Urinary bladder (tissue), 4 donors: ENCODE results near the gene GBA3. TPM values are rescaled to one million over a fixed set of nuclear protein-coding genes. Genes with fewer than 3 reads are reported as not detected.

ENCODE experiments used
- DNase-seq: peaks from one replicate; pipeline ENCODE4 v3.0.0-alpha.2; 2015; ENCODE audit errors: extremely low spot score
- H3K27ac ChIP-seq: one replicate; pipeline ENCODE4 v1.5.1; 2013; ENCODE audit warnings: low read depth, mild to moderate bottlenecking, moderate library complexity
- H3K36me3 ChIP-seq: one replicate; pipeline ENCODE4 v1.6.1; 2013; ENCODE audit warnings: mild to moderate bottlenecking, moderate library complexity; ENCODE audit not compliant: insufficient read depth
- H3K4me1 ChIP-seq: one replicate; pipeline ENCODE4 v1.6.1; 2013; ENCODE audit warnings: mild to moderate bottlenecking, moderate library complexity; ENCODE audit not compliant: insufficient read depth
- H3K4me3 ChIP-seq: one replicate; pipeline ENCODE4 v1.5.1; 2013; ENCODE audit warnings: low read depth, low read length
- WGBS: extraction: QIAGEN DNeasy Blood & Tissue Kit; methylation state at CpG from one replicate; pipeline ENCODE4 v1.1.7; 2013; 5-methylcytosine and 5-hydroxymethylcytosine counted together
- polyA plus RNA-seq: library from polyadenylated mRNA; stranded (reverse); fragments of 200-250 nt; gene quantifications from one replicate; pipeline ENCODE4 v1.2.3, GENCODE V29; 2013
- total RNA-seq: library from RNA; depleted of rRNA; stranded (reverse); fragments of >200 nt; gene quantifications from one replicate; pipeline ENCODE4 v1.2.3, GENCODE V29; 2014
- donor health status: healthy with polysubstance abuse.
- donor health status: healthy.

The GBA3 gene
- total and polyA plus RNA-seq, 2 donors, result 0.04 TPM; not detected in 1

DNA sequence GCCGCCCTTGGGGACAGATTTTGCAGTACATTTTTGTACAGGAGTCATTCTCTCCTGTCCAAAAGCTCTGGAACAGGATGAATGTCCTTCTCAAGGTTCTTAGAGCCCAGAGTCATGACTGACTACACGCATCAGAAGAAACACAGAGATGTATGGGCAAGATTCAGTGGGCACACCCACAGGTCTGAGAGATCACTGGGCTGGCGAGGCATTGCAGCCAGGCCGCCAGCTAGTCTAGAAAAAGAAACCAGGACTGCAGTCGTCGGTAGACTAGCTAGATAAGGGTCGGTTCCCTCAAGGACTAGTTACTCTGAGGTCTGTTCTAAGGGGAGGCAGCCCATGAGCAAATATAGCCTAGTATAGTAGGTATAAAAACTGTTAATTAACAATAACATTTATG lies 19.8 kb downstream of the GBA3 start:
- Histone ChIP-seq H3K4me1 (no peaks in the 10 kb centered on the region), H3K36me3 (no peaks in the 10 kb centered on the region), H3K27ac (no peak overlapping the region), H3K4me3 (no peak overlapping the region)
- DNase-seq, result no peak
- WGBS, result 86% methylated on average over 7 of the region's 7 CpGs

DNA sequence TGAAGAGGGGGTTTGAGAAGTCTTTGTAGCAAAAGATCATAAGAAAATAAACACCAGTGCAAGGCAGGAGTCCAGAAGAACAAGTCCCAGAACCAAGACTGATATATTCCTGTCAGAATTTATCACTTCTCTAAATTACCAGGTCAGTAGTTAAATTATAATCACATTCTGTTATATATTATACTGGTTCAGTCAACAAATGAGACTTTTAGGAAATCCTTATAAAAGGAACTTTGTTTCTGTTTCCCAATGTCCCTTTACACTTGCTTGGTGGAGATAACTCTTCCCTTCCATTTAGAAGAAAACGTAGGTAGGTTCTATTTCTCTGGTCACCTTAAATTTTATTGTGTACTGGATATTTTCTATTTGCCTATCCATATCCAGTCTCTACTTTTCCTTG lies 21.1 kb downstream of the GBA3 start:
- Histone ChIP-seq H3K4me3 (no peak overlapping the region), H3K4me1 (no peaks in the 10 kb centered on the region), H3K36me3 (no peaks in the 10 kb centered on the region), H3K27ac (no peak overlapping the region)
- no peak for DNase-seq
- WGBS, result 75% methylated on average over 1 of the region's 1 CpG

DNA sequence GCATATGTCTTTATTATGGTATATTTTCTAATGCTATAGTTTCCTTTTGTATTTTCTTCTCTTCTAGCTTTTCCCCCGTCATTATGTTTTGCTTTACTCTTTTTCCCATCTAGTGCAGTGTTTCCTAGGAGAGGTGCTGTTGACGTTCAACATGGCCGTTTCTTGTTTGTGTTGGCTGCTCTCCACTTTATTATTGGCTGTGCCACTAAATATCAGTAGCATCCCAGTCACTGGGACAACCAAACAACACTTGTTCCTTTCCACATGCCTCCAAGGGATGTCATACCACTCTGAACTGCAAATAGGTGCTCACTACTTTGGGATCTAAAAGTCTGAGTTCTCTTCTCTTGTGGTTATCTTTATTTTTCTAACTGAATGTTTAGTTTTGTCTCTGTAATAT lies 26.5 kb downstream of the GBA3 start:
- Histone ChIP-seq H3K4me3 (no peak overlapping the region), H3K36me3 (no peaks in the 10 kb centered on the region), H3K27ac (no peak overlapping the region), H3K4me1 (no peaks in the 10 kb centered on the region)
- no peak for DNase-seq
- whole genome bisulfite sequencing, result 68% methylated on average over 3 of the region's 3 CpGs

DNA sequence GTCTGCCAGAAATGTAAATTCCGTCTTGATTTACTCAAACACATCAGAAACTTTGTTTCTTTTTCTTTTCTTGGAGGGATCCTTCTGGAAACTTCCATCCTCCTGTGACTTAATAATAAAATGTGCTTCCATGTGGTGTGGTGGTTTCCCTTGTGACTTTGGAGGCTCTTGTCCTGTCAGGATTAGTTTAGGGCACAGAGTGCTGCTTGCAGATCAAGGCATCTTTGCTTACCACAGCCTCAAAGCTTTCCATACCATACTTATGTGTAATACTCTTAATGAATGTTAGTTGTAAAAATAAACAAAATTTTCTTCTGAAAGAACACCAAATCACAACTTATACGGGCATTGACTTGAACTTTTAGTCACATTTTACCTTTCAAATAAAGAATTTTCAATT lies 27.4 kb downstream of the GBA3 start:
- Histone ChIP-seq H3K27ac (no peak overlapping the region), H3K4me3 (no peak overlapping the region), H3K4me1 (no peaks in the 10 kb centered on the region), H3K36me3 (no peaks in the 10 kb centered on the region)
- 67% methylated on average over 2 of the region's 2 CpGs for WGBS
- no peak for DNase-seq

DNA sequence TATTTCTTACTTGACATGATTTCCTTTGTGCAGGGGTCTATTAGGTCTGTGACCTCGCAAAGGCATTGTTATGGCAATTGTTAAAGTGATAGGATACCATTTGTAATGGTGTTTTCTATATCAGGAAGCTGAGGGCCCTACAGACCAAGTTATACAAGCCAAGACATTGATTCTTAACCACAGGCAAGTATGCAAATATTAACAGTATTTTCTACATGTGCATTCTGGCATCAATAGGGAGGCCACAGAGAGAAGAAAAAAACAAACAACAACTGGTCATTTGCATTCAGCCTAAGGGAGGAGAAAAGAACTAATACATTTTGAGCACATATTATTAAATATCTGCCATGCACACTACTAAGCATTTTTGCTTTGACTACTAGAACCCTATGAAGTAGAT lies 28.5 kb downstream of the GBA3 start:
- DNase-seq, result no peak

DNA sequence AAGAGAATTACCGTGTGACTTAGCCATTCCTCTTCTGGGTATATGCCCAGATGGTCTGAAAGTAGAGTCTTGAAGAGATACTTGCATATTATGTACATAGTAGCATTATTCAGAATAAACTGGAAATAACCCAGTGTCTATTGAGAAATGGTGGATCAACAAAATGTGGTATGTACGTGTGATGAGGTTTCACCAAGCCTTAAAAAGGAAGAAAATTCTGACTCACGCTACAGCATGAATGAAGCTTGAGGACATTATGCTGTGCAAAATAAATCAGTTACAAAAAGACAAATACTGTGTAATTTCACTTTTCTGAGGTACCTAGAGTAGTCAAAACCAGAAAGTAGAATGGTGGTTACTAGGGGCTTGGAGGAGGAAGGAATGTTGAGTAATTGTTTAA lies 37.3 kb downstream of the GBA3 start:
- DNase-seq, result no peak
- 90% methylated on average over 3 of the region's 3 CpGs for WGBS
- H3K4me3 ChIP-seq, result no peak overlapping the region
- no peak overlapping the region for H3K27ac ChIP-seq
- no peaks in the 10 kb centered on the region for H3K4me1 ChIP-seq
- H3K36me3 ChIP-seq, result no peaks in the 10 kb centered on the region

More for the DNA sequence above, 28.5 kb downstream of the GBA3 start:
- H3K4me1 ChIP-seq, result no peaks in the 10 kb centered on the region
- H3K4me3 ChIP-seq, result no peak overlapping the region
- H3K27ac ChIP-seq, result no peak overlapping the region
- H3K36me3 ChIP-seq, result no peaks in the 10 kb centered on the region
- 60% methylated on average over 1 of the region's 1 CpG for WGBS

DNA sequence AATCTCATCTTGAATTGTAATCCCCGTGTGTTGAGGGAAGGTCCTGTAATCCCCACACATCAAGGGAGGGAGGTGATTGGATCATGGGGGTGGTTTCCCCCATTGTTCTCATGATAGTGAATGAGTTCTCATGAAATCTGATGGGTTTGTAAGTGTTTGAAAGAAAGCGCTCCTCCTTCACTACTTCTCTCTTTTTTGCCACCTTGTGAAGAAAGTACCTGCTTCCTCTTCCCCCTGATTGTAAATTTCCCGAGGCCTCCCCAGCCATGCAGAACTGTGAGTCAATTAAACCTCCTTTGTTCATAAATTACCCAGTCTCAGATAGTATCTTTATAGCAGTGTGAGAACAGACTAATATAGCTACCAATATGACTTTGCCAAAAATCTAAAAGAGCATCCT lies 41.1 kb downstream of the GBA3 start:
- no peaks in the 10 kb centered on the region for H3K4me1 ChIP-seq
- no peaks in the 10 kb centered on the region for H3K36me3 ChIP-seq
- WGBS, result 65% methylated on average over 3 of the region's 3 CpGs
- no peak for DNase-seq
- no peak overlapping the region for H3K27ac ChIP-seq
- no peak overlapping the region for H3K4me3 ChIP-seq

DNA sequence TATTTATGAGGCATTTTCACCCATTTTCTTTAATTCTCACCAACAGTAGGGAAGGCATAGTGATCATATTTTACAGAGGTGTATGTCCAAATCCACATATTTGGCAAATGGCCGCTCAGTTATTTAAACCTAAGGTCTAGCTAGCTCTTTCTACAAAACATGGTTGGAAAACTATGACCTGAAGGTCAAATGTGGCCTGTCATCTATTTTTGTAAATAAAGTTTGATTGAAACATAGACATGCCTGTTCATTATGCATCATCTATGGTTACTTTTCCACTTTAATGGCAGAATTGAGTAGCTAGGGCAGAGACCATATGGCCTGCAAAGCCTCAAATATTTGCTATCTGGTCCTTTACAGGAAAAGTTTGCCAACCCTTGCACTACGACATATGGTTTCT lies 44.2 kb downstream of the GBA3 start:
- H3K4me3 ChIP-seq, result no peak overlapping the region
- H3K4me1 ChIP-seq, result no peaks in the 10 kb centered on the region
- WGBS, result 88% methylated on average over 2 of the region's 2 CpGs

DNA sequence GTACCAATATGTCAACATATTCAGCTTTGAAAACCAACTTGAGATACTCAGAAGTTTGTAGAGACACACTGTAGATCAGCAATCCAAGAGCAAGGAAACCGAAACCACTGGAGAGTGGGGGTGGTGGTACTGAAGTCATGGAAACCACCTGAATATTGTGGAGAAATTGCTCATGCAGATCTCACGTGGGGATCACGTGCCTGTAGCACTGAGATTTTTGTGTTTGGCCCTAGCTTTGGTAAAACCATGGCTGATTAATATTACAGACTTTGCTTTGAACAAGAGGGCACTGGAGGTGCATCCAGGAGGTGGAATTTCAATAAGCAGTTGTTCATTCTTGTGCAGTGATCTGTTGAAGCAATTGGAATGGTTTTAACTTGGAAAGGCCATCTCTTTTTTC lies 47.2 kb downstream of the GBA3 start:
- H3K36me3 ChIP-seq, result no peaks in the 10 kb centered on the region
- no peak for DNase-seq
- H3K27ac ChIP-seq, result no peak overlapping the region
- H3K4me3 ChIP-seq, result no peak overlapping the region
- no peaks in the 10 kb centered on the region for H3K4me1 ChIP-seq
- 59% methylated on average over 3 of the region's 3 CpGs for WGBS

More for the DNA sequence above, 44.2 kb downstream of the GBA3 start:
- no peak for DNase-seq
- H3K27ac ChIP-seq, result no peak overlapping the region
- H3K36me3 ChIP-seq, result no peaks in the 10 kb centered on the region

DNA sequence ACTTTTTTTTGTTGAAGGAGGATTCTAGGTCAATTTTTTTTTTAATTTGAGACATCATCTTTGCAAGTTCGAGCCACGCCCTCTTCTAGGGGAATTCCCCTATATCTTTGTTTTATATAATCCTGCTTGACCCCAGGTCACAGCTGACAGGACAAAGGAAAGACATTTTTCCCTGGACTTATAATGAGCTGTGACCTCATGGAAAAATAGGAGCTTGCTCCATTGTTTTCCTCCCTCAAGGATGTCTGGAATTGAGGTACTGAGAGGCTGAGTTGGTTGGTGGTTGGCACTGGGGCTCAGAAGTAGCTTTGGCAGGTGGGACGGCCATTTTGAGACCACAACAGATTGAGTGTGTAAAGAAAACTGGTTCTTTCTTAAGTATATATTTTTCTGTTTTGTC lies 49.0 kb downstream of the GBA3 start:
- no peaks in the 10 kb centered on the region for H3K4me1 ChIP-seq
- H3K4me3 ChIP-seq, result no peak overlapping the region
- H3K36me3 ChIP-seq, result no peaks in the 10 kb centered on the region
- no peak overlapping the region for H3K27ac ChIP-seq
- WGBS, result 84% methylated on average over 3 of the region's 3 CpGs
- DNase-seq, result no peak

DNA sequence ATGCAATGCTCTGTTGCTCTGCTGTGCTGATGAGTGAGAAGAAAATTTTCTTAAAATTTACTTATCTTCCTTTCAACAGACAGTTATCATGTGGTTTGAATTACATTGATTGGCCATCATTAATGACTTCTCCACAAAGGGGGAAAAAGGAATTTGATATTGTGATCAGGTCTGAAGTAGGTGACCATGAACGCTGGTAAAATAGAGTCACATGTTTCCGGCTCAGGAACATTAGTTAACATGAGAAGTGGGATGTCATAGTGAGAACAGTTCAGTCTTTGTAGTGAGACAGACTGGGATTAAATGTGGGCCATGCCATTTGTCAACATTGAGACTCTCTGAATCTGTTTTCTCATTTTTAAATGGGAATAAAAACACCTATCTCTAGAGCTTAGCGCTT lies 50.6 kb downstream of the GBA3 start:
- Histone ChIP-seq H3K36me3 (no peaks in the 10 kb centered on the region), H3K27ac (no peak overlapping the region), H3K4me1 (no peaks in the 10 kb centered on the region), H3K4me3 (no peak overlapping the region)
- 87% methylated on average over 3 of the region's 3 CpGs for WGBS
- no peak for DNase-seq

DNA sequence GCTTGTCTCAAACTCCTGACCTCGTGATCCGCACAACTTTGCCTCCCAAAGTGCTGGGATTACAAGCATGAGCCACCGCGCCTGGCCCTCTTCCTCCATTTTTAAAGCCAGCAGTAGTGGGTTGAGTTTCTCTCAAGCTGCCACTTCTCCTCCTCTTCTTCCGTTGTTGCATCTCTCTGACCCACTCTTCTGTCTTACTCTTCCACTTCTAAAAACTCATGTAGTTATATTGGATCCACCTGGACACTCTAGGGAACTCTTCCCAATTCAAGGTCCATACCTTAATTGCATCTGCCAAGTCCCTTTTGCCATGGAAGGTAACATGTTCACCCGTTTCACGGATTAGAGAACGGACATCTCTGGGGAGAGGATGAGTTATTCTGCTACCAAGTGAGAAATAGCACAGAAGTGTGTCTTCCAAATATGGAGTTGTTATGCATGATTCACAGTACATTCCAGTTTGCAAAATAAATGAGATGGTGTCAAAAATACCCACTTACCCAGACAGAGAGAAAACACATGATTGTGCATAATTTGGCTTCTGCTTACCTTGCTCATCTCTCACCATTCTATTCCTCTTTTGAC lies 51.8 kb downstream of the GBA3 start:
- Histone ChIP-seq H3K27ac (no peak overlapping the region), H3K36me3 (no peaks in the 10 kb centered on the region), H3K4me3 (no peak overlapping the region), H3K4me1 (no peaks in the 10 kb centered on the region)
- WGBS, result 94% methylated on average over 8 of the region's 8 CpGs
- DNase-seq, result no peak

DNA sequence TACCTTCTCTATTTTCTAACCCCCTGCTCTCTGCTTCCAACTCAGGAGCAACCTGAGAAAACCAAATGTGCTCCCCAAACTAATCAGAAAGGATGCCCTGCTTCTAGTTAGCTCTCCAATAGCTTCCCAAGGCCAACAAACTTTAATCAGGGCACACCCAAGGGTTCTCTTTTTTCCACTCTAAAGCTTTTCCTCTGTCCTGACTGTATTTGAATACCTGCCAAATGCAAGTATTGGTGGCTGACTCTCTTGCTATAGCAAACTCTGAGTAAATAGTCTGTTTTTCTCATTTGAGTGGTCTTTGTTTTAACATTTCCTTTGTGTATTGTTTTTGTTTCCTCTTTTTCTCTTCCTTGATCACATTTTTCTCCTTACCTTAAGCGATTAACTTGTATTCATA lies 52.5 kb downstream of the GBA3 start:
- Histone ChIP-seq H3K36me3 (no peaks in the 10 kb centered on the region), H3K4me3 (no peak overlapping the region), H3K27ac (no peak overlapping the region), H3K4me1 (no peaks in the 10 kb centered on the region)
- WGBS, result 72% methylated on average over 1 of the region's 1 CpG
- DNase-seq, result no peak

DNA sequence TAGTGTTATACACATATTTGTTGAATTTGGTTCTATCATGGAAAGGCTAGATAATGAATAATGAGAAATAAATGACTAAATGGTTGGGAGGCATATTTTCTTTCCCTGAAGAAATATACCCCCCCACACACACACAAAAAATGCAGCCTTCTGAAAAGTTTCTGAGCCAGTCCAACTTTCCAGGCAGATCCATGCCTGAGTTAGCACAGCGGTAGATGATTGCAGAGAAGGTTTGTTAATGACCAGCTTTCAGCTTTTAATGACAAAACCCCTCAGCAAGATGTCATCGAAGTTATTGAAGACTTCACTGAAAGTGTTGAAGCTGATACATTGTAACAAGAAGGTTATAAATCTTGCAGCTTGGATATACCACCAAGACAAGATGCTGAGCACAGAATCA lies 61.4 kb downstream of the GBA3 start:
- no peak overlapping the region for H3K27ac ChIP-seq
- no peak for DNase-seq
- H3K4me1 ChIP-seq, result no peaks in the 10 kb centered on the region
- H3K36me3 ChIP-seq, result no peaks in the 10 kb centered on the region
- 83% methylated on average over 2 of the region's 2 CpGs for WGBS
- H3K4me3 ChIP-seq, result no peak overlapping the region

DNA sequence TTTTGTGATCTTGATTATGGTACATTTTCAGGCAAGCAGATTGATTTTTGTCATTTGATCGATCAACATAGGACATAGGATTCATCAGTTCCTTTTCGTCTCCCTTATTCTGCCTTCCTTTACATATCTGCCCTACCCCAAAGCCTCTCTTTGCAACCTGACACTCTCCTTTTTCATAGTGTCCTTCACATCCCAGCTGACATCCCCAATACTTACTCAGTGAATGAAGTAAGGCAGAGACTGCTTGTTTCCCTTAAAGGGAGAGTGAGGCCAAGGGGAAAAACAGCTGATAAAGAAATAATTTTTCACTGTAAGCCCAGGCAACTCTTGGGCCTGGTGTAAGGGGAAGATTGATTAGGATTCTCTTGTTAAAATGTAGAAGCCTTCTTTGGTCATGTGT lies 69.8 kb downstream of the GBA3 start:
- Histone ChIP-seq H3K27ac (no peak overlapping the region), H3K4me3 (no peak overlapping the region), H3K4me1 (no peaks in the 10 kb centered on the region), H3K36me3 (no peaks in the 10 kb centered on the region)
- DNase-seq, result no peak
- 75% methylated on average over 2 of the region's 2 CpGs for WGBS
